WTC11 (cell line): ENCODE measurements around the gene NCOA3.

ENCODE experiments used
- CDX4 ChIP-seq: fragments of 250-450 bp; sonication (Bioruptor Pico); IDR thresholded peaks from 2 replicates; pipeline ENCODE4 v1.9.0; 2021; ENCODE audit warnings: moderate library complexity, mild to moderate bottlenecking, inconsistent platforms, borderline replicate concordance
- CTCF ChIP-seq: fragments of 200-600 bp; IDR thresholded peaks from 2 replicates; pipeline ENCODE4 v1.8.0; 2022; ENCODE audit warnings: antibody characterized with exemption
- JUN ChIP-seq: sonication (generic); formaldehyde crosslinking; IDR thresholded peaks from 2 replicates; pipeline ENCODE4 v1.8.0; 2023; ENCODE audit warnings: mild to moderate bottlenecking, missing genetic modification reagents
- MAX ChIP-seq: sonication (generic); formaldehyde crosslinking; IDR thresholded peaks from 2 replicates; pipeline ENCODE4 v1.8.0; 2022; ENCODE audit warnings: mild to moderate bottlenecking, missing genetic modification reagents
- NR3C1 ChIP-seq: sonication (generic); formaldehyde crosslinking; conservative IDR thresholded peaks from 2 replicates; pipeline ENCODE4 v1.8.1; 2023; ENCODE audit warnings: low read depth, mild to moderate bottlenecking, missing genetic modification reagents
- RELA ChIP-seq: sonication (generic); formaldehyde crosslinking; IDR thresholded peaks from 2 replicates; pipeline ENCODE4 v1.8.1; 2022; ENCODE audit warnings: missing genetic modification reagents, mild to moderate bottlenecking, borderline replicate concordance
- TEAD4 ChIP-seq: sonication (generic); formaldehyde crosslinking; IDR thresholded peaks from 2 replicates; pipeline ENCODE4 v1.8.0; 2022; ENCODE audit warnings: mild to moderate bottlenecking, missing genetic modification reagents
- ZNF219 ChIP-seq: sonication (generic); formaldehyde crosslinking; IDR thresholded peaks from 2 replicates; pipeline ENCODE4 v1.8.0; 2023; ENCODE audit warnings: missing genetic modification reagents, mild to moderate bottlenecking, borderline replicate concordance
- TF ChIP-seq, protein P1 (sequence below): sonication (generic); formaldehyde crosslinking; IDR thresholded peaks from 2 replicates; pipeline ENCODE4 v1.8.1; 2023; ENCODE audit warnings: mild to moderate bottlenecking, moderate library complexity, missing genetic modification reagents

DNA sequence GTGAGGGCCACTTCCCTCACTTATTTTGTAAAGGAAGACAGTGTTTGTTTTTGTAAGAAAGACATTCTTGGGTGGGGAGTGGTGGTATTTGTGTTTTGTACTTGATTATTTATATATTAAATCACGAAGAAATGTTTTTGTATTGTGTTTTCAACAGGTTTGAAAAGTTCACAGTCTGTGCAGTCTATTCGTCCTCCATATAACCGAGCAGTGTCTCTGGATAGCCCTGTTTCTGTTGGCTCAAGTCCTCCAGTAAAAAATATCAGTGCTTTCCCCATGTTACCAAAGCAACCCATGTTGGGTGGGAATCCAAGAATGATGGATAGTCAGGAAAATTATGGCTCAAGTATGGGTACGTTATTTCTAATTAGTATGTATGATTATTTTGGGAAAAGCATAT lies 137.2 kb downstream of the NCOA3 start:
- TF ChIP-seq CTCF: no peak
- TF ChIP-seq JUN (CRISPR knock-in tag): no peak
- no peak for TF ChIP-seq RELA (CRISPR knock-in tag)
- no peak for TF ChIP-seq NR3C1 (CRISPR knock-in tag)
- no peak for TF ChIP-seq ZNF219
- TF ChIP-seq CDX4 (CRISPR knock-in tag): no peak
- TF ChIP-seq MAX: no peak
- no peak for TF ChIP-seq TEAD4 (CRISPR knock-in tag)
- TF ChIP-seq, protein P1, sequence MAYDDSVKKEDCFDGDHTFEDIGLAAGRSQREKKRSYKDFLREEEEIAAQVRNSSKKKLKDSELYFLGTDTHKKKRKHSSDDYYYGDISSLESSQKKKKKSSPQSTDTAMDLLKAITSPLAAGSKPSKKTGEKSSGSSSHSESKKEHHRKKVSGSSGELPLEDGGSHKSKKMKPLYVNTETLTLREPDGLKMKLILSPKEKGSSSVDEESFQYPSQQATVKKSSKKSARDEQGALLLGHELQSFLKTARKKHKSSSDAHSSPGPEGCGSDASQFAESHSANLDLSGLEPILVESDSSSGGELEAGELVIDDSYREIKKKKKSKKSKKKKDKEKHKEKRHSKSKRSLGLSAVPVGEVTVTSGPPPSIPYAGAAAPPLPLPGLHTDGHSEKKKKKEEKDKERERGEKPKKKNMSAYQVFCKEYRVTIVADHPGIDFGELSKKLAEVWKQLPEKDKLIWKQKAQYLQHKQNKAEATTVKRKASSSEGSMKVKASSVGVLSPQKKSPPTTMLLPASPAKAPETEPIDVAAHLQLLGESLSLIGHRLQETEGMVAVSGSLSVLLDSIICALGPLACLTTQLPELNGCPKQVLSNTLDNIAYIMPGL (CRISPR knock-in tag): no peak
